Measurements from ENCODE around the gene PMEPA1.

PMEPA1 gene

GRCh38 chr20:57676589-57677583, 32.9 kb downstream of the PMEPA1 start:
- DNase-seq (ENCODE audit: low spot score), result no peak

- DNase-seq (ENCODE audit: low spot score), result no peak
These were observed 34.0 kb downstream of the PMEPA1 start for GRCh38 chr20:57675773-57676172.

GRCh38 chr20:57672953-57673575, 36.8 kb downstream of the PMEPA1 start:
- DNase-seq (ENCODE audit: low spot score), result no peak

DNA sequence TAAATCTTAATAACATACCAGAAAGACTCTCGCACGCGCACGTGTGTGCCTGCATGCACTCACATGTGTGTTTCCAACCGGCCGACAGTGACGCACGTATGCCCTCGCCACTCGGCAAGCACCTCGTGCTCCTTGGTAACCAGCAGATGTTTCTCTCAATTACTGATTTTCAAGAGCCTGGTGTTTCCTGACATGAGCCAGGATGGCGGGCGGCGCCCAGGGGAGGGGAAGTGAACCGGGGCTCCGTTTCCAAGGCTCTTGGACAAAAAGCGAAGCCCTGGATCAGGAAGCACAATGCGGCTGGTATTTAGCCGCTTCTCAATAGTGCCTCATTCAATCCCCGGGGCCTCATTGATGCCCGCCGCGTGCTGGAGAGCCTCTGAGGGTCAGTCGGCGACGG, 37.7 kb downstream of the PMEPA1 start:
- DNase-seq (ENCODE audit: low spot score), result no peak

- no peak for DNase-seq (ENCODE audit: low spot score)
These were observed 38.2 kb downstream of the PMEPA1 start for GRCh38 chr20:57671662-57672061.

GRCh38 chr20:57671072-57671391, 38.8 kb downstream of the PMEPA1 start:
- no peak for DNase-seq (ENCODE audit: low spot score)

DNA sequence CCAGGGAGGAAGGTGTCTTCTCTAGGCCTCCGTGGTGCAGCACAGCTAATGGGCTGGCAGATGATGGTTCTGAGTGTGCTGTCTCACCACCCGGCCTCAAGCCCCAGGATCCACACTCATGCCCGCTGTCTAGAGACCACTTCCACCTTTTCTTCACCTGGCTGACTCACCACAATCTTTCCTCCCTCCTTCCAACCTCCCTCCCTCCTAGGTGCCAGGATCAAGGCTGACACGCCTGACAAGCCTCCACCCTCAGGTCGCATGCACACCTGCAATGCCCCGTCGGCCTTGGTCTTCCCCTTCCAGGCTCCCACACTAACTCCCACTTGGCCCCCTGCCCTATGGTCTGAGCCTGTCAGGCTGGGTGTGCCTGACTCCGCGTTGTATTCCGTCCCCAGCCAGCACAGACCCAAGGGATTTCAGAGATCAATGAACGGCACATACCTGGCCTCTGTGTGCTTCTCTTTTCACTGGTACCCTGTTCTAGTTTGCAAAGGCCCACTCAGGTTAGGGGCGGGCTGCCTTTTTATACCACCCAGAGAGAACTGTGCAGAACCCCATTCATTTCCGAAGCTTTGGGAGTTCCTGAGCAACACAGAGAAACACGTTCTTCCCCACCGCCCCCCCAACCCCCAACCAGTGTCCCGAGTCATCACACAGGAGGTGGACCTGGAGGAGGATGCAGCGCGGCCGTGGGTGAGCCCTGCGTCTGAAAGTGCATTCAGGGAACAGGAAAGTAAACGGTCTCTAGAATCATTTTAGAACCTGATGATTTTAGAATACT, 39.3 kb downstream of the PMEPA1 start:
- no peak for DNase-seq (ENCODE audit: low spot score)

DNA sequence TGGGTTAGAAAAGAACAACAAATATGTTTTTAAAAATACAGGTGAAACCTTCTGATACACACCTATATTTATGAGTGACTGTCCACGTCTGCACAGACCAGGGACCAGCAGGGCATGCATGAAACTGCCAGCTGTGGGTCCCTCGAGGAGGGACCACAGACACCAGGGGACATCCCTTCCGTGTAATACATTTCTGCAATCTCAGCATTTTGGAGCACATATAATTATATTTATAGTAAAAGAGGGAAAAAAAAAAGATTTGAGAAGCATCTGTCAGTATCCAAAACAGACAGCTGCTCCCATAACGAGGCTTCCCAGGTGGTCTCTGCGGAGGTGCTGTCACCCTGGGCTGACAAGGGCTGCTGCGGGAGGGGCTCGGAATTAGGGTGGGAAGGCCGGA, 40.2 kb downstream of the PMEPA1 start:
- no peak for DNase-seq (ENCODE audit: low spot score)

DNA sequence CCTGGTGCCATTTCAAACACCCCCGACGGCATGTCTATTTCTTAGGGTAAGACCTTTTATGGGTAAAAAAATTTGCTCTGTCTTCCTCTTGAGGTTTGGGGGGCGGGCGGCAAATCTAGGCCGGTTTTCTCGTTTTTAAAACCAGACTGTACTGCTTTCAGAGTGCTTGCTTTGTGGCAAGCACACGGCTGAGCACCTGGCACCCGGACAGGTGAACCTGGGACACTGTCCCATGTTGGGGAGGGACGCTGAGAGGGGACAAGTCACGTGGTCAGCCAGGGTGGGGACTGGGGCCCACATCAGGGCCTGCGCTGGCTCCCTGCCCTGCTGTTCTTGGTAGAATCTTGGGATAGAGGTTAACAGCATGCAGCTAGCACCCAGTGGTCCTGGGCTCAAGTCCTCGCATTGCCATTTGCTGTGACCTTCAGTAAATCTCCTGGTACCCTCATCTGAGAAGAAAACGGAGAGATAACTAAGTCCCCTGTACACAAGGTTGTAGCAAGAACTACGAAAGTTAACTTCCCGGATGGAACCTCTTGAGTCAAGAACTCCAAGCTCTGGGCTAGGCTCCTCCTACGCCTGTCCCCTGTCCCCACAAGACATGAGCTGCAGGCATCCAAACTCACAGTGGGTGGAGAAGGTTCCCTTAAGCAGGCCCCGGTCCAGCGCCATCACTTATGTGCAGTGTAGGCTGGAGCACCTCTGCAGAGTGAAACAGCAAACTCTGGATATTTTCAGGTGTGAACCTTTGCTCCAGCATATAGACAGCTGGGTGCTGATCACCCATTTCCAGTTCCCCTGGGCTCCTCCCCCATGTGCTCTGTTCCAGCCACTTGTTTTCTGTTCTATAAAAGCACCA, 41.7 kb downstream of the PMEPA1 start:
- DNase-seq (ENCODE audit: low spot score), result no peak

GRCh38 chr20:57667388-57667787, 42.4 kb downstream of the PMEPA1 start:
- no peak for DNase-seq (ENCODE audit: low spot score)

DNA sequence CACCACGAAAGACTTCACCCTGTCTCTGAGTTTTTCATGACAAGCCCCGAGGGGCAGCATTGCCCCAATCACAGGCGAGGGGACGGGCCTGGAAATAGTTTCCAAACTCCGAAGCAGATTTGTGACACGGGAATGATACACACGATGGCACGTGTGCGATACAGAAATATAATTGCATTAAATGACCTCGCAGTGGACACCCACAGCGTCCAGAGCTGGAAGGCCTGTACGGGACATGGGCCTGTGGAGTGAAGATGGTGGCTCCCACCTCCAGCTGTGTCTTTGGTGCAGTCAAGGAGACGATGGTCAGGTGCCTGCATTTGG, 43.0 kb downstream of the PMEPA1 start:
- no peak for DNase-seq (ENCODE audit: low spot score)

- DNase-seq (ENCODE audit: low spot score), result no peak
These were observed 43.5 kb downstream of the PMEPA1 start for GRCh38 chr20:57666106-57666833.

GRCh38 chr20:57665589-57665971, 44.2 kb downstream of the PMEPA1 start:
- no peak for DNase-seq (ENCODE audit: low spot score)

GRCh38 chr20:57664924-57665588, 44.8 kb downstream of the PMEPA1 start:
- DNase-seq (ENCODE audit: low spot score), result no peak

DNA sequence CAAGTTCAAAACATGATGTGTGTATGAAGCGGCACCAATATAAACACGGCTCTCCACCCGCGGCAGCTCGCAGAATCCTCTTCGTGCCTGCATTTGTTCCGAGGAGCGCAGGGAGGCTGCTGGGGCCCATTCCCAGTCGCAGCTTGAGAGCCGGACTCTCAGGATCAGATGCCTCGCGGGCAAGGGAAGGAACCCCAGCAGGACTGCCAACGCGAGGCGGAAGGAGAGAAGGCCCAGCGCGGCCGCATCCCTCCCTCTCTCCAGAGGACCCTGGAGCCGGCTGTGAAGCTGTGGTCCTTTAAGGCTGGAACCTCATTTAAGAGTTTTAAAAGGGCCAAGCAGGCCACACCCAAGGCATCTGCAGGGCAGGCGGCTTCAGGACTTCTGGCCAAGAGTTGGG, 45.3 kb downstream of the PMEPA1 start:
- DNase-seq (ENCODE audit: low spot score), result no peak

GRCh38 chr20:57663681-57664451, 45.9 kb downstream of the PMEPA1 start:
- DNase-seq (ENCODE audit: low spot score), result no peak

GRCh38 chr20:57663241-57663640, 46.6 kb downstream of the PMEPA1 start:
- no peak for DNase-seq (ENCODE audit: low spot score)

- no peak for DNase-seq (ENCODE audit: low spot score)
These were observed 47.2 kb downstream of the PMEPA1 start for GRCh38 chr20:57662456-57663240.

Data from hematopoietic multipotent progenitor cell treated with erythropoietin and hydrocortisone succinate and interleukin-3 and kit ligand, for 17 days (in vitro differentiated cells).